ENCODE measurements around the gene ICOS. TPM values are rescaled to one million over a fixed set of nuclear protein-coding genes. Genes with fewer than 3 reads are reported as not detected.
"Not testable (repeated sequence)": the region's sequence is repeated elsewhere in the genome, so short reads cannot be mapped to it uniquely, and the experiment has no call there.

The ICOS gene
- total RNA-seq, 1 donor from 2014 or later, result 0.98 TPM

DNA sequence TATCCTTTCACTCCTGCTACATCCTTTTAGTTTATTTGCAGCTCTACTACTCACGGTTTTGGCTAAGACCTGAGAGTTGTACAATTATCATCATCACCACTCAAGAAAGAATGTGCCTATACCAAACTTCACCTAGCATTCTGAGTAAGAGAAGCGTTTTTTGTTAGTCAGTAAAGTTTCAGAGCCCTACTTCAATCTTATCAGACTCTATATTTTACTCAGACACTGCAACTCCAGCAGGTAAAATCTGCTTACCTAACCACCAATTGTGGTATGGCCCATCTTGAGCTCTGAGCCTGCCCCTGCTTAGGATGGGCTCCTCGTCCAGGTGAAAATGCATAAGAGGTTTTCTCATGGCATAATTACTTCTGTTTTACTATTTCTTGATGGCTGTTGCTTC, 37.1 kb downstream of the ICOS start:
- no peak for DNase-seq (ENCODE audit: low spot score)

DNA sequence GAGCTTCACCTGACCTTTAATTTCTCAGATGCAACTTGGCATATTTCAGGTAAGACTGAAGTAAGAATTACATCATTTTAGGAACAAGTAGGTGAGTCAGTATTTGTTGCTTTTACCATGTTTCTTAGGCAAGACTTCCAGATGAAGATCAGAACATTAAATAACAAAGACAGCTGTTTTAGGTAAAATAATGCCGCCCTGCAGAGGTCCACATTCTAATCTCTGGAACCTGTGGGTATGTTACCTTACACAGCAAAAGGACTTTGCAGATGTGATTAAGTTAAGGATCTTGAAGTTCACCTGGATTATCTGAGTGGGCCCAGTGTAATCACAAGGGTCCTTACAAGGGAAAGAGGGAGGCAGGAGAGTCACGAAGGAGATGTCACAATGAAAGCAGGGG, 39.3 kb downstream of the ICOS start:
- DNase-seq (ENCODE audit: low spot score), result no peak

DNA sequence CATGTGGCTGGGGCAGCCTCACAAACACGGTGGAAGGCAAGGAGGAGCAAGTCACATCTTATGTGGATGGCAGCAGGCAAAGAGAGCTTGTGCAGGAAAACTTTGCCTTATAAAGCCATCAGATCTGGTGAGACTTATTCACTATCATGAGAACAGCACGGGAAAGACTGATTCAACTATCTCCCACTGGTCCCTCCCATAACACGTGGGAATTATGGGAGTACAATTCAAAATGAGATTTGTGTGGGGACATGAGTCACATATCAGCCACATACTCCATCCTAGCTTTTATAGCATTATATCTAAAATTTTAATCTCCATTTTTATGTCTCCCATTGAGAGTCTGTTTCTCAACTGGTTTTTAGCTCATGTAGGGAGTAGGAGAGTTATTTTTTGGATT, 45.7 kb downstream of the ICOS start:
- DNase-seq (ENCODE audit: low spot score), result no peak

DNA sequence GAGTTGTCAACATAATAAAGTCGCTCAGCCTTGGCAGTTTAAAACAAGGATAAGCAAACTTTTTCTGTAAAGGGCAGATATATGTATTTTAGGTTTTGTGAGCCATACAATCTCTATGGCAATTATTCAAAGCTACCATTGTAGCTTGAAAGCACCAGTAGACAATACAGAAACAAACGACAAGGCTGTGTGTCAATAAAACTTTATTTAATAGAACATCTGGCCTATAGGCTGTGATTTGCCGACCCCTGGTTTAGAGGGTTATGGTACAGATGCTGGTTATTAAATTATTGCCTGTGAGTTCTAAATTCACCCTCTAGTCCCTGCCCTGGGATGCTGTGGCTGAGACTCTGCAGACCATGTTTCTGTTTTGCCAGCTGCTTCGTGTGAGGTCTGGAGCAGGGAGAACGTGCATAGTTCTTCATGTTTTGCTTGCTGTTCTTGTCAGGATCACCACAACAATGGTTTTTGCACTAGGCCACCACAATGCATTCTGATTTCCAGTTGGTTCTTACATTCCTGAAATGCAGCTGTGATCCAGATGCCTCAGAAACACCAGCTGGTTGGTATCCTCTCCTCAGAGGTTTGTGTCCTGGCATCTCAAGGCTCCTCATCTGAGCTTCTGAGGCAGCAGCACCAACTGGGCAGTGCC, 46.6 kb downstream of the ICOS start:
- DNase-seq (ENCODE audit: low spot score), result no peak

DNA sequence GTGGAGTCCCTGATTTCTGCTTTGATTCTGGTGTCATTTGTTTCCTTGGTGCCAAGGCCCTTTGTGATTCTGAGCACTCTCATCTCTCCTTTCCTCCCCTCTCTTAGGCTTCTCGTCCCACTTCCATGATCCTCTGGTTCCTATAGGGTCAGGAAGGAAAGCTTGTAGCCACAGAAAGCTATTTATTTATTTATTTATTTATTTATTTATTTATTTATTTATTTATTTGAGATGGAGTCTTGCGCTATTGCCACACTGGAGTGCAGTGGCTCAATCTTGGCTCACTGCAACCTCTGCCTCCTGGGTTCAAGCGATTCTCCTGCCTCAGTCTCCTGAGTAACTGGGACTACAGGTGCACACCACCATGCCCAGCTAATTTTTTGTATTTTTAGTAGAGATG, 49.4 kb downstream of the ICOS start:
- not testable (repeated sequence) for DNase-seq (ENCODE audit: low spot score)

DNA sequence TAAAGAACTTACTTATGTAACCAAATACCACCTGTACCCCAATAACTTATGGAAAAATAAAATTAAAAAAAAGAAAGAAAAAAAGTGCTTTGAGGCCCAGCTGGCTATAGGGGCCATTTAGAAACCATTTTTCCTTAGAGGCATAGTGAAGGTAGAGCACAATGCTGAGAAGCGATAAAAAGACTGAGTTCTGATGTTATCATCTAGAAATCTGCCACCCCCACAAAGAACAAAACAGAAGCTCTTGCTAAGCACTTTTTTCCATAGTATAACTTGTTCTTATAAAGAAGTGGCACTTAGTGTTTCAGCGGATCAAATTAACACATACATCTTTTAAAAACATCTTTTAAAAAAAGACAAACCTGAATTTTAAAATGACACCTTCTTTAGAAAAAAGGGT, 51.4 kb downstream of the ICOS start:
- DNase-seq (ENCODE audit: low spot score), result no peak

DNA sequence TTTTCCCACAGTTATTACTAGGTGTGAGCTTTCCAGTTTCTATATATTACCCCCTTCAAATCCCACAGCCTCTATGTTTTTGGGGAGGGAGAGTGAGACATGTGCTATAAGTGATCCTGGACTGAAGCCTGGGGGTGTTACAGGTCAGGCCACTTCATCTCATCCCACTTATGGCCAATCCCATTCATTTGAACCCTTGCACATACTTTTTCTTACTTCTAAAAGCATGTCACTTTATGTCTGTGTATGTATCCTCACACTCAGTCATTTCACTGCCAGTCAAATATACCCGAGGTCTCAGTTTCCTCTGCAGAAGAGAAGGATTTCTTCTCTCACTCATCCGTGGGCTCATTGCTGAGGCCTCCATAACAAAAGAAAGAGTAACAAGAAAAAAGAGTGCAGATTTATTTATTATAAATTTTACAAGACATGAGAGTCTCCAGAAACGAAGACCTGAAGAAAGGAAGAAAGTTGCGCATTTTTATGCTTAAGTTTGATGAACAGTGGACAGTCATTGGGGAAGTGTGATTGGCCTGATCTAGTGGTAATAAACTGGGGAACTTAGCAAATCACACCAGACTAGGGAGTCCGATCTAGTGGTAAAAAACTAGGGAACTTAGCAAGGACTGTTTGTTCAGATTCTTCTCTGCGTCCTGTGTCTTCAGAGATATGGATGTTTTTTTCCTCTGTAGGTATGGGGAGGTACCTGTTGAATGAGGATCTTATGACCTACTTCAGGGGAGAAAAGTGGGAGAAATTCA, 52.1 kb downstream of the ICOS start:
- DNase-seq (ENCODE audit: low spot score), result no peak

DNA sequence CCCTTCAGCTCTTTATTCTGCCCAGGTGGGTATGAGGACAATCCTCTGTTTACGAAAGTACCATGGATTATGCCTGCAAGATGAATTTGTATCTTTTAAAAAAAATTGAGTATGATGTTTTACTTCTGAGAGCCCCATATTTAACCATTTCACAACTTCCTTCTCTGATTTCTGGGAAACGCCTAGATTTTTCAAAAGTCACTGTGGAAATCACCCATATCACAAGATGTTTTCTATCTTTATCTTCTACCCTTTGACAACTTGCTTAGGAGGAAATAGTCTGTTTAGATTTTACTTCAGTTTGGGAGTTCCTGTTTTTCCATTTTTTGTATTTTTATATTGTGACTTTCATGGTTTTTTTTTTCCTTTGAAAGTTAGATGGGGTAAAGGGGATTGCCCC, 53.0 kb downstream of the ICOS start:
- no peak for DNase-seq (ENCODE audit: low spot score)

DNA sequence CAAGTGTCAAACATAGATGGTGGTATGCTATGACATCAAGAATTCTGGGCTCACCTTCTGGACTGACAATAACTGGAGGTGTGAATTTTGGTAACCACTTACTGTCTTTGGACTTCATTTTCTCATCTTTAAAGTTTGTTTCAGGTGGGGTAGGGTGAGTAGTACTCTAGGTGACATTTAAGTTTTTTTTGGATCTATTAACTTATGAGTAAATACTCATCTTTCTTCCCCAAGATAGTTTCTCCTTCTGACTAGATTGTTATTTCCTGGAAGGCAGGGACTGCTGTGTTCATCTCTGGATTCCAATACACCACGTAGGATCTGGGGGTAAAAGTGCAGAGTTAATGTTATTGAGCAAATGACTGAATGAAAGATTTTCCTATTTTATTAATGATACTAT, 55.9 kb downstream of the ICOS start:
- DNase-seq (ENCODE audit: low spot score), result no peak

DNA sequence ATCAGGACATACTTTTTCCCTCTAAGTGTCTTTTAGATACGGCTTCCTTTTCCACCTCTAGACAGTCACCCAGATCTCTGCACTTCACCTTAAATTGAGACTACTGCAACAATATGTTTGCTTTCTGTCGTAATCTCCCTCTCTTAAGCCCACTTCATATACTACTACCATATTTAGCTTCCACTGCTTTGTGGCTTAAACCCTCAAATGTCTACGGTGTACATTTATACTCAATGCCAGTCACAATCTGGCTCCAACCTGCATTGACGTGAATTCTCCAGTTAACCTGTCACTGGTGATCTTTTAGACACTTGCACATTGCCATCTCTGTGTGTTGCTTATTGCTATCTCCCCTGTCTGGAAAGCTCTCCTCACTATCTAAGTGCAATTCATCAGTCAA, 56.4 kb downstream of the ICOS start:
- no peak for DNase-seq (ENCODE audit: low spot score)

DNA sequence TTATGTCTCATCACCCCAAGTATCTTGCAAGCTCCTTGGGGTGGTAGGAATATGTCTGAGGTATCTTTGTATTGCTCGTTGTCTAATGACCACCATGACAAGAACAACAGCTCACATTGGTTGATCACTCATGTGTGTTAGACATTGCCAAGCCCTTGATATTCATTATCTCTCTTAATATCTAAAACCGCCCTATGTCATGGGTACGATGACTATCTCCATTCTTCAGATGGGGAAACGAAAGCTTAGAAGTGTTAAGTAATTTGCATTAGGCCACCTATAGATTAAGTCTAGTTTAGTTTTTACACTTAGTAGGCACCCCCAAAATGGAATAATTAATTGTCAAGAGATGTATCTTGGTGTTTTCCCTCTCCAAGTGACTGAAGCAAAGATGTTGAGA, 57.0 kb downstream of the ICOS start:
- no peak for DNase-seq (ENCODE audit: low spot score)

DNA sequence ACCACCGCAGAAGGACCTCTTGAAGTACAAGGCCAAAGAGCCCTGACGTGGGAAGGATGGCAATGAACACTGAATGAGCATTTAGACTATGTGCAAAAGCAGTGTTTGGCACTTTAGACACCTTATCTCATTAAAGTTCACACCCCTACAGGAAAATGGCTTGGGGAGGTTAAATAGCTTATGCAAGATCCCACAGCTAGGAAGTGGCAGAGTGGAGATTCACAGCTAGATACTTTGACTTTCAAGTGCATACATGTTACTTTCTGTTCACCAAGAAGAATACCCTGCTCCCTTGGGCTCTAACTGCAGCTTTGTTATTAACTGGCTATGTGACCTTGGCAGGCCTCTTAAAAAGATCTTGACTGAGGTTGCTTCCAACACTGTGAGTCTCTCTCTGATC, 58.2 kb downstream of the ICOS start:
- DNase-seq (ENCODE audit: low spot score), result no peak

DNA sequence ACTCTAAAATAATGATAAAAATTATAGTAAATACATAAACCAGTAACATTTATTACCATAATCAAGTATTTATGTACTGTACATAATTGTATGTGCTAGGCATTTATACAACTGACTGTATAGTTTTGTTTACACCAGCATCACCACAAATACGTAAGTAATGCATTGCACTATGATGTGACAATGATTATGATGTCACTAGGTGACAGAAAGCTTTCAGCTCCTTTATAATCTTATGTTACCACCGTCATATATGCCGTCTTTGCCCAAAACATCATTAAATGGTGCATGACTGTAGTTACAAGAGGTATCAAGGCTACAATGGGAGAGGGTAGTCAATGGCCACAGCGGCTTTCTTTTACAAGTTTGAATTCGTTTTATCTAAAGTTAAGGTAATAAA, 60.1 kb downstream of the ICOS start:
- DNase-seq (ENCODE audit: low spot score), result no peak

DNA sequence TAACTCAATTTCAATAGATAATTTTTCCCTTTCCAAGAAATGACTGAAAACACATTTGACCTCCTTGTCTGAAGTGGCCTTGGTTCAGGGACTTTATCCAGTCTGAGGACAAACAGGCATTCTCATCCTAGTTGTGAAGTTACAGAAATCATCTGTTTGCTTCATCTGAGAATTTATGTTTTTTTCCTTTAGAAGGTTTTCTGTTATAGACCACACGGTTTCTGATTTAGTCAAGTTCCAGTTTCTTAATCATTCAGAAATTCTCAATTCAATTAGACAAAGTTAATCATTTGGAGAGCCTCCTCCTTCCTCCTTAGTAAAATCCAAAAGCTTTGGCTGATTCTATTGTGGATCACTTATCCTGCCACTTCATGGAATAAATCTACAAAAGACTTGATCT, 60.9 kb downstream of the ICOS start:
- DNase-seq (ENCODE audit: low spot score), result no peak

DNA sequence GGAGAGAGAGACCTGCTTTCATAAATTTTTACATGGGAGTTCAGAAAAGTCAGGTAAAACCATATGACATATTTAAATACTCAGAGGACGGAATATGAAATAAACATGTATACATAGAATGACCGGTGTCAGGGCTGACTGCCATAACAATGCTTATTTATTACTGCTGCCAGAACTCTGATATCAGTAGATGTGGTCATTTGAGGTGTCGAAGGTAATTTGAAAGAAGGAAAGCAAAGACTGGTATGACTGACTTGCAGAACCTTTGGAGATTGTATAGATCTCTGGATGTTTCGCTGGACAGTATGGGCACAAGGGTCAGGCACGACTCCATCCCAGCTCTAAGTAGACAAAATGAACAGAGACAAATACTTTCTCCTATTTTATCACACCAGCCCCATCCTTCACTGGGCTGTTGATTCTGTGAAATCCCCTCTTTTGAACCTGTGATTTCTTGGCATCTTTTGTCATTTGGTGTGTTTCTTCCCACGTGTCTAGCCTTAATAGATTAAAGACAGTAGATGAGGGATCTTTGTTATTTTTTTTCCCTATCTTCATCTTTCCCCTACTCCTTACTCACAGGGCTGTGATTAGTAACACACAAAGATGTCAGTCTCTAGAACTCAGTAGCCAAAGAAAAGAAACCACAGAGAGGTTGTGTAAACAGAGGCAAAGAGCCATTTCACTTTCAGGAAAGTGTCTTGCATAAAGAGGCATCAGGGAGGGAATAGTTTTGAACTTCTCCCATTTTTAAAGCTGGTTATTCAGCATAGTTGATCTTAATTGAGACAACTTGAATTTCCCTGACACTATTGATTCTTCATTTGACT, 61.6 kb downstream of the ICOS start:
- no peak for DNase-seq (ENCODE audit: low spot score)

DNA sequence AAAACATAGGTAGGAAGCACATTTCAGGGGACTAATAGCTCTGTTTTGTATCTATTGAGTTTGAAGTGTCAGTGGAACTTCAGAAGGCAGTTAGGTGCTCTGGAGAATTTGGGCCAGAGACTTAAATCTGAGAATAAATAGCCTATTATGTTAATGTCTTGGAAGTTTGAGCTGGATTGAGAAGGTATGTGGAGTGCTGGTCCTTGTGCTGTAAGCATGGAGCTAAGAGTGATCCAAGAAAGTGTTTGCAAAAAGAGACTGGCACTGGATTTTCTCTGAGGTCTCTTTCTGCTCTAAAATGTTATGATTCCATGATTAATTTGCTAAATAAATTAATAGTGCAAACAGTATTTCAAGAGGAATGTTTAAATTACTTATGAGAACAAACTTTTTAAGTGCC, 63.3 kb downstream of the ICOS start:
- no peak for DNase-seq (ENCODE audit: low spot score)

DNA sequence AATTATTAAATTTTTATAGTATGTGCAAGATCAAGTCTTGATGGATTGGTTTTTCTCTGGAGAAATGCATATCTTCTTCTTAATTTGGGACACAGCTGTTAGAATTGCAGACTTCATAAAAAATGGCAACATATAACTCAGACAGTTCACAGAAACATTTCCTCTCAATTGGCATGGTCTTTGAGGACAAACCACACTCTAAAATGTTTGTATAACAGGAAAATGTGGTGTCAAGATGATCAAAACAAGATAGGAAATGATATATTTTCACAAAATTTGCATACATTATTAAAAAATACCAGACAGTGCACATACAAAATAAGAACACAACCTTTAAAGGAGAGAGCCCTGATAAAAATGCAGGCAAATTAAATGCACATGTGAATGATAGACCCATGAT, 63.9 kb downstream of the ICOS start:
- no peak for DNase-seq (ENCODE audit: low spot score)

DNA sequence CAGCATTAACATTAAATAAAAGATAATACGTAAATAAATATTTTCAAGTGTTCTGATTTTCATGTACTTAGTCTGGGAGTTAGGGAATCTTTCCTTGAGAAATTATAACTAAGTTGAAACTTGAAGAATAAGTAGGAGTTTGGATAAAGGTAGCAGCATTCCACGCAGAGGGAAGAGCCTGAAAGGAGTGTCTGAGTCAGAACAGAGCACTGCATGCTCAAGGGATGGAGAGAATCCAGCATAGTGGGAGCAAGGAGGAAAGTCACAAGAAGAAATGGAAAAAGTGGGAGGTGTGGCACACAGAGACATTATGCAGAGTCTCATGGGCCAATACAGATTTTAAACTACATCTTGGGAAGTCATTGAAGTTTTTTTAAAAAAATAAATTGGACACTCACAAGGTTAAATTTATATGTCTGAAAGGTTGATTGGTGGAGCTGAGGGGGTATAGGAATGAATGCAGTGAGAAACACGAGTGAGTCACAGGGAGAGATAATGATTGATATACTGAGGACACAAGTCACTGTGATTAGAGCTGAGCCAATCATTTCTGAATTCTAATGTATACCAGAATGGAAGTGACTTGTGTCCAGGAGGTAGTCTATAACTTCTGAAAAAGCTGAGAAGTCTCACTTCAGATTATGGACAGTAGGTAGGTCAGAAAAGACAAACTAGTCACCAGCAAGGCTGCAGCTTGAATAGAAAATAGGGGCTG, 66.9 kb downstream of the ICOS start:
- no peak for DNase-seq (ENCODE audit: low spot score)

DNA sequence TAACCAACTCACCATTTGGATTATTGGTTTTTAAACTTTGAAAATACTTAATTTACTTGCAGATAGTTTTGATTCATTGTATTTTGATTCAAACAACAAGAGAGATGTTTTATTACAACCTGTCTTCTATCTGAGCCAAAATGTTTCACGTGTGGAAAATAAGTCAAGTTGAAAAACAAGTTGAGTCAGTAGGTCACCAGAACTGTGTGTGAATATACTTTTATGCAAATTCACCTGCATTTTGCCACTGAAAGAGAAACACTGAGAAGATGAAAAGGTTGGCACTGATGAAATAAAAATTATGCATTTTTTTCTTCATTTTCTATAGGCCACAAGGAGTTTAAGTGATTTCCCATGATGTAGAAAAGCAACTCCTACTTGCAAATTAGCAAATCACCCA, 68.3 kb downstream of the ICOS start:
- no peak for DNase-seq (ENCODE audit: low spot score)

DNA sequence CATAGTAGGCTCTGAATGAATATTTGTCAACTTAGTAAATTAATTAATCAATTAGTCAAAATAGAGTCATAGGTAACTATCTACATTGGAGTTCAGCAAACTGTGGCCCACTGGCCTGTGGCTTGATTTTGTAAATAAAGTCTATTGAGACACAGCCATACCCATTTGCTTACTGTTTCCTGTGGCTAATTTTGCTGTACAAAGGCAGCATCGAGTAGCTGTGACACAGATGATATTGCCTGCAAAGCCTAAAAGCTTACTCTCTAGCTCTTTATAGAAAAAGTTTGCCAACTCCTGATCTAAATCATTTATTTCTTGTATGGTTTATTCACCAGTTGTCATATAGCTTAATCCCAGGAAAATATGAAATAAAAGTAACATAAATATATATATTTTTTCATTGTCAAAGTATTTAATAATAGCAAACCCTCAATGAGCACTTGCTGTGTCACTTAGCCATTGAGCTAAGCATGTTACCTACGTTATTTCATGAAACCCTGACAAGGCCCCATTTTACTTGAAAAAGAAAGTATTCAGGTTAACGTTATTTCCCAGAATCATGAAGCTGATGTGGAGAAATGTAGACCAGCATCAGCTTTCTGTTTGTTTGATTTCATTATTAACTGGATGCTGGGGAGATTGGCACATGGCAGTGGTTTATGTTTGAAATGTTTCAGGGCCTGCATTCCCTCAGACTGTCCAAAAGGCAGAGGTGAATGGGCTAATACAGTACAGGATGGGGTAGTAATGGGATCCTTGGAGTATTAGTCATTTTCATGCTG, 69.6 kb downstream of the ICOS start:
- no peak for DNase-seq (ENCODE audit: low spot score)

DNA sequence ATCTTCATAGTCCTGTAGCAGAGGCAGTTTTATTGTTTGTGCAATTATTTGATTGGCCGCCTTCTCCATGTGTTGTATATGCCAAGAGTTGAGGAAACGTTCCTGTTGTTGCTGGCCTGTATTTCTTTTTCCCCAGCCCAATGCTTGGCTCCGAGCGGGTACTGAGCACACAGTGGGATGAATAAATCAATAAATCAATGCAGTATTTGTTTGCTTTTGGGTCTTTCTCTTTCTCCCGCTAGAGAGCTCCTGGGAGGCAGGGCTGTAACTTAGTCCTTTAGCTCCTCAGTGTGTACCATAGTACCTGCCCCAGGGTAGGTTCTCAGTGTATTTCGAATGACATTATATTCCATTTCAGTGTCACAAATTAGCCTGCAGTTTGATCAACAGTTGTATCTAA, 71.8 kb downstream of the ICOS start:
- no peak for DNase-seq (ENCODE audit: low spot score)

All from mucosa of gallbladder (tissue), 1 donor.